DOHH2 (cell line): ENCODE measurements around the gene NHSL2.

Experiments used
- H3F3A ChIP-seq: fragments of 200-600 bp; sonication (generic), shearing (Covaris generic); 2 replicates; pipeline ENCODE4 v1.6.0; 2016; ENCODE audit warnings: antibody characterized with exemption, mild to moderate bottlenecking; ENCODE audit not compliant: control insufficient read depth, insufficient read depth
- H3K27ac ChIP-seq: fragments of 200-600 bp; sonication (generic); 2 replicates; pipeline ENCODE4 v1.5.1; 2014; ENCODE audit warnings: low read depth, mild to moderate bottlenecking, low read length, moderate library complexity
- H3K27me3 ChIP-seq: fragments of 200-600 bp; sonication (generic); 2 replicates; pipeline ENCODE4 v1.6.1; 2014; ENCODE audit warnings: mild to moderate bottlenecking, low read length, mixed read lengths; ENCODE audit not compliant: control insufficient read depth
- H3K36me3 ChIP-seq: fragments of 200-600 bp; sonication (generic); 2 replicates; pipeline ENCODE4 v1.6.1; 2014; ENCODE audit warnings: mild to moderate bottlenecking, low read length, moderate library complexity, mixed read lengths; ENCODE audit not compliant: control insufficient read depth
- H3K4me1 ChIP-seq: fragments of 200-600 bp; sonication (generic); 2 replicates; pipeline ENCODE4 v1.6.1; 2014; ENCODE audit warnings: mild to moderate bottlenecking, low read length, mixed read lengths; ENCODE audit not compliant: control insufficient read depth
- H3K4me2 ChIP-seq: fragments of 200-600 bp; sonication (generic); 2 replicates; pipeline ENCODE4 v1.6.0; 2014; ENCODE audit warnings: mild to moderate bottlenecking, low read length, moderate library complexity
- H3K4me3 ChIP-seq: fragments of 200-600 bp; sonication (generic); 2 replicates; pipeline ENCODE4 v1.5.1; 2014; ENCODE audit warnings: mild to moderate bottlenecking, low read length, mixed read lengths
- H3K79me2 ChIP-seq: fragments of 200-600 bp; sonication (generic); 2 replicates; pipeline ENCODE4 v1.6.1; 2014; ENCODE audit warnings: mild to moderate bottlenecking, low read length, mixed read lengths; ENCODE audit not compliant: control insufficient read depth
- H3K9me2 ChIP-seq: fragments of 200-600 bp; sonication (generic); replicated peaks from 2 replicates; pipeline ENCODE4 v1.6.1; 2014; ENCODE audit warnings: mild to moderate bottlenecking, low read length, mixed read lengths; ENCODE audit not compliant: control insufficient read depth
- H3K9me3 ChIP-seq: fragments of 200-600 bp; sonication (generic); 2 replicates; pipeline ENCODE4 v1.6.1; 2014; ENCODE audit warnings: antibody characterized with exemption, low read length, mixed read lengths; ENCODE audit not compliant: control insufficient read depth, insufficient read depth
- H4K20me1 ChIP-seq: fragments of 200-600 bp; sonication (generic); 2 replicates; pipeline ENCODE4 v1.6.0; 2014; ENCODE audit warnings: low read depth, mild to moderate bottlenecking, antibody characterized with exemption, low read length, moderate library complexity; ENCODE audit not compliant: control insufficient read depth, insufficient read depth
- EZH2phosphoT487 ChIP-seq: fragments of 200-600 bp; sonication (generic); IDR thresholded peaks from 2 replicates; pipeline ENCODE4 v1.6.1; 2017; ENCODE audit warnings: borderline replicate concordance, mild to moderate bottlenecking, antibody characterized with exemption, low read length, moderate library complexity, mixed read lengths
- TF ChIP-seq, protein P1 (sequence below): fragments of 200-600 bp; sonication (generic); IDR thresholded peaks from one replicate; pipeline ENCODE4 v1.5.1; 2014; ENCODE audit warnings: antibody characterized with exemption, mild to moderate bottlenecking, low read depth, low read length; ENCODE audit not compliant: poor library complexity, severe bottlenecking

NHSL2 gene

DNA sequence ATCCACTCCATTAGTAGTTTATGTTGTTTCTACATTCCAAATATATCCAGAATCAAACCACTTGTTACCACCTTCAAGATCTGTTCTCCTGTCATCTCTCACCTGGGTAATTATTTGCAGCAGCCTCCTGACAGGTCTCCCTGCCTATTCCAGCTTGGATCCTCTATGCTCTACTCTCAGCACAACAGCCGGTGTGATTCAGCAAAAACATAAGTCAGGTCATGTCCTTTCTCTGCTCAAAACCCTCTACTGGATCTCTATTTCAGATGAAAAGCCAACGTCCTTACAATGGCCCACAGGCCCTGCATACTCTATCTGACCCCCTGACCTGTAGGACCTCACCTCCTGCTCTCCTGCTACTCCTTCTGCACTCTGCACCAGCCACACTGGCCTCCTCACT, 84.5 kb downstream of the NHSL2 start:
- Histone ChIP-seq H3K9me3 (no peaks in the 10 kb centered on the region), H3K4me2 (no peak overlapping the region), H3F3A (no peaks in the 10 kb centered on the region), H3K4me3 (no peak overlapping the region), H3K27ac (no peak overlapping the region), H3K9me2 (no peaks in the 10 kb centered on the region), H3K36me3 (no peaks in the 10 kb centered on the region), H3K79me2 (no peaks in the 10 kb centered on the region), H3K27me3 (no peaks in the 10 kb centered on the region), H4K20me1 (no peaks in the 10 kb centered on the region), H3K4me1 (no peaks in the 10 kb centered on the region)
- TF ChIP-seq, protein P1, sequence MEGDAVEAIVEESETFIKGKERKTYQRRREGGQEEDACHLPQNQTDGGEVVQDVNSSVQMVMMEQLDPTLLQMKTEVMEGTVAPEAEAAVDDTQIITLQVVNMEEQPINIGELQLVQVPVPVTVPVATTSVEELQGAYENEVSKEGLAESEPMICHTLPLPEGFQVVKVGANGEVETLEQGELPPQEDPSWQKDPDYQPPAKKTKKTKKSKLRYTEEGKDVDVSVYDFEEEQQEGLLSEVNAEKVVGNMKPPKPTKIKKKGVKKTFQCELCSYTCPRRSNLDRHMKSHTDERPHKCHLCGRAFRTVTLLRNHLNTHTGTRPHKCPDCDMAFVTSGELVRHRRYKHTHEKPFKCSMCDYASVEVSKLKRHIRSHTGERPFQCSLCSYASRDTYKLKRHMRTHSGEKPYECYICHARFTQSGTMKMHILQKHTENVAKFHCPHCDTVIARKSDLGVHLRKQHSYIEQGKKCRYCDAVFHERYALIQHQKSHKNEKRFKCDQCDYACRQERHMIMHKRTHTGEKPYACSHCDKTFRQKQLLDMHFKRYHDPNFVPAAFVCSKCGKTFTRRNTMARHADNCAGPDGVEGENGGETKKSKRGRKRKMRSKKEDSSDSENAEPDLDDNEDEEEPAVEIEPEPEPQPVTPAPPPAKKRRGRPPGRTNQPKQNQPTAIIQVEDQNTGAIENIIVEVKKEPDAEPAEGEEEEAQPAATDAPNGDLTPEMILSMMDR, result no peak
- TF ChIP-seq EZH2phosphoT487, result no peak

DNA sequence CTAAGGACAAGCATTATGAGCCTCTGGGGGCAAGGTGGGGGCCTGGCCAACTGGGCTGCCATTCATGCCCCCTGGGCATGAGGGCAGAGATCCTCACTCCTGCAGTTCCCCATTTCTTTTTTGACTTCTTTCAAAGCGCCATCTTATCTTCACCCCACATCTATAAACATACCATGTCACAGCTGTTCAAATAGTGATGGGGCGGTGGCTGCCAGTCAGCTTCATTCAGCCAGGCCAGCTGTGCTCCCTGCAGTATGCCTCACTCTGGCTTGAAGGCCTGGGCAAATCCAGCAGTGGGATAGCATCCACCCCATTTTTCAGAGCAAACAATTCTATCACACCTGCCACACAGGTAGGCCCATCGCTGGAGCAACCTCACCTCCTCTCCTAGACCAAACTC, 85.5 kb downstream of the NHSL2 start:
- Histone ChIP-seq H3K4me3 (no peak overlapping the region), H3K27ac (no peak overlapping the region), H3K4me2 (no peak overlapping the region), H4K20me1 (no peaks in the 10 kb centered on the region), H3K79me2 (no peaks in the 10 kb centered on the region), H3K9me2 (no peaks in the 10 kb centered on the region), H3K4me1 (no peaks in the 10 kb centered on the region), H3F3A (no peaks in the 10 kb centered on the region), H3K27me3 (no peaks in the 10 kb centered on the region), H3K9me3 (no peaks in the 10 kb centered on the region), H3K36me3 (no peaks in the 10 kb centered on the region)
- TF ChIP-seq, protein P1, result no peak
- TF ChIP-seq EZH2phosphoT487, result no peak

DNA sequence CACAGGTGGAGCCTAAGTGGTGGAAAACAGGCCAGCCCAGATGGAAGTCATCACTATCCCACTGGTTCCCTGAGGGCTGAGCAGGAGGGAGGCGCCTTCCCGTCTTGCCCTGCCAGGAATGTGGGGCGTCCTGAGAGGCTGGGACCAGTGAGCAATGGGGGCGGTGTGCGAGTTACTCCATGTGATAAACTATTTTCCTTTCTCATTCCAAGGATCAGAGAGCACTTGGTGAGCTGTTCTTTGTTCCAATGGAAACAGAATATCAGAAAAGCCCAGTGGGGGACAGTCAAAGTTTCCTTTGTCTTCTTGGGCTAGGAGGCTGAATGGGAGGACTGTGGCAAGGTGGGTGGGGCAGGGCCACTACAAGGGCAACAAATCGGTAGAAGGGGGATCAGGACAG, 86.2 kb downstream of the NHSL2 start:
- no peak overlapping the region for H3K4me2 ChIP-seq

More for the DNA sequence above, 86.2 kb downstream of the NHSL2 start:
- H3K4me1 ChIP-seq, result no peaks in the 10 kb centered on the region
- TF ChIP-seq, protein P1, result no peak
- no peak for TF ChIP-seq EZH2phosphoT487
- H3K27ac ChIP-seq, result no peak overlapping the region
- no peaks in the 10 kb centered on the region for H4K20me1 ChIP-seq
- H3F3A ChIP-seq, result no peaks in the 10 kb centered on the region
- H3K79me2 ChIP-seq, result no peaks in the 10 kb centered on the region
- H3K9me2 ChIP-seq, result no peaks in the 10 kb centered on the region
- no peaks in the 10 kb centered on the region for H3K36me3 ChIP-seq
- H3K4me3 ChIP-seq, result no peak overlapping the region
- no peaks in the 10 kb centered on the region for H3K27me3 ChIP-seq
- no peaks in the 10 kb centered on the region for H3K9me3 ChIP-seq
